HG03025 (cell line): ENCODE measurements around the gene CPB1.

Experiments
- ATAC-seq: cut with Tn5 transposase; IDR thresholded peaks from one replicate; pipeline ENCODE4 v1.9.1; 2021; ENCODE audit warnings: mild to moderate bottlenecking, moderate library complexity; ENCODE audit not compliant: unreplicated experiment, low FRiP score

Gene CPB1

DNA sequence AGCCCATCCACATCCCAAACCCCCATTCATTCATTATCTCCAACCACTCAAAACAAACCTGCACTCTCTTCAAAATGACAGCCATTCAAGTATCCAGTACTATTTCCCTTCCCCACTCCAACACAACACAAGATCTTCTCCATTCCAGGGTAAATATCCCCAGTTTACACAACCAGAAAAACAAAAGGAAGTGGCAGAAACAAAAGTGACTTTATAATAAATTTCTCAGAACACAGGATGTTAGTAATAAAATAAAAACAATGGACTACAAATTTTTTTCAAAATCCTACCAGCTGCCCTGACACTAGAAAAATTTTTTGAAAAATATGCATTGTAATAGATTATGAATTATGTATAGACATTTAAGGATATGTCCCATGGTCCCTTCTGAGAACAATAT lies 51.6 kb downstream of the CPB1 start:
- ATAC-seq: no peak

- no peak for ATAC-seq
Observed at GRCh38 chr3:148880681-148881080, 53.1 kb downstream of the CPB1 start.

DNA sequence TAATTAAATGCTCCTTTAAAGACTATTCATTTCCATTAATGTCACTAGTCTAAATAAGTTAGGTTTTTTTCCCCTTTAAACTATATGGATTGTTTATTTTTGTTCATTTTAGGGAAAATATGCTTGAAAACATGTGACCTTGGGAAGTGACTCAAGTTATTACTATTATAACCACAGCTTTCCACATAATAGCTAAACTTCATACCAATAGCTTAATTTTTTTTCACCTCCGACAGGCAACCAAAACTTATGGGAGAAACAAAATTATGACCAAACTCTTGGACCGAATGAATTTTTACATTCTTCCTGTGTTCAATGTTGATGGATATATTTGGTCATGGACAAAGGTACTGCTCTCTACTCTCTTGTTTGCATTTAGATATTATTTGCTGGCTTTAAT lies 53.7 kb downstream of the CPB1 start:
- no peak for ATAC-seq

DNA sequence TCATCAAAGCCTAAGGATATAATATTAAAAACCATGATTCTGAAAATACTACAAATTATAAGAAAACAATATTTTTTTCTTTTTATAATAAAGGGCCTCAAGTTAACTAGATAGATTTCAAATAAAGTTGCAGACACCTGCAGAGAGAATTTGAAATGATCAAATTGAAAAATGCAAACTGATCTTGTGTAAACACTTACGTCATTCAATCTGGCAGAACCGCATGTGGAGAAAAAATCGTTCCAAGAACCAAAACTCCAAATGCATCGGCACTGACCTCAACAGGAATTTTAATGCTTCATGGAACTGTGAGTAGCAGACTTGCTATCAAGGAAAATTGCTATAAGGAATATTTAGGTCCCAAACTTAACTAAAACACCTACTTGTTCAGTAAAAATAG lies 54.7 kb downstream of the CPB1 start:
- ATAC-seq: no peak

DNA sequence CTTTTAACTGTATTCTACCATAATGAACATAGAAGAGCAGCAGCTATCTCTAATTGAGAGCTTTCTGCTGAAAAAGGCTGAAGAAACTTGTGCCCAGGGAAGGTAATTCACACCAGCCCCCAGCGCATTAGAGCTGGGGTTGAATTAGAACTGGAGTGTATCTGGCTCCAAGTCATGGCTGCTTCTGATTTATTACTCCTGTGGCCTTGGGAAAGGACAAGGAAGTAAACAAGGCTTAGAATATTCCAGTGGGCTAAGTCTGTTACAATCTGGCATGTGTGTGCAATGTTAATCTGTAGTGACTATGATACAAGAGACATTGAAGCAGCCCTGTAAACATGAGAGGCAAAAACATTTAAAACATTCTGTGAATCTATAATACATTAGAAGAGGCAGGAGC lies 55.6 kb downstream of the CPB1 start:
- ATAC-seq: no peak

DNA sequence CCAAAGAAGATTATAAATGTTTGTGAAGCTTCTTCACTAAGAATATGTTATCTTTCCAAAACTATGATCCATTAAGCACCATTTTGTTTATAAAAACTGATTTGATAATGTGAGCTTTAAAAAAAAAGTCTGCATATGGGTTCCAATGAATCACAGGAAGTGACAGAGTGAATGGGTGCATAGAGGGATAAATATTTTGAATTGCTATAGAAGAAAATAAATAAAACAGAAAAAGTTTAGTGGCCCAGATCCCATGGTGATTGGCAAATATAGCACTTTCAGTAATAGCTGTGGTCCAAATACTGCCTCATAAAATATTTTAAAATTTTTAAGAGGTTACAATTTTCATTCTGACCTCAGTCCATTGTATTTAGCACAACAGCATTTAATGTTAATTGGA lies 56.6 kb downstream of the CPB1 start:
- no peak for ATAC-seq

GRCh38 chr3:148889828-148890227 lies 62.2 kb downstream of the CPB1 start:
- no peak for ATAC-seq

DNA sequence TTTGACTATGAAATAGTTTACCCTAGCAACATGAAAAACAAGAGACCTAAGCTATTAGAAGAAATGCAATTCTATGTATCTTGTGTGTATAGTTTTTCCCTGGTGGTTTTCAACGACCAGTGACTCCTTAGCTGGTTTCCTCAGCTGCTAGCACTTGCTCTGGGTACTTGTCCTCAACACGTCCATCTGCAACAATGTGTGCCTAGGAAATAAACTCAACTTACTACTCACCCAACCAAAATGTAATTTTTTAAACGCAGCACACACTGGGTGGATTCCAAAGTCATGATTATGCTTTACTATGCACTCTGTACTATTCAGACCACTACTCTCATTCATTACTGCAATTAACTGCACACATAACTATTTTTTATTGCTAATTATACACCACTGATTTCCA lies 68.5 kb downstream of the CPB1 start:
- ATAC-seq: no peak

DNA sequence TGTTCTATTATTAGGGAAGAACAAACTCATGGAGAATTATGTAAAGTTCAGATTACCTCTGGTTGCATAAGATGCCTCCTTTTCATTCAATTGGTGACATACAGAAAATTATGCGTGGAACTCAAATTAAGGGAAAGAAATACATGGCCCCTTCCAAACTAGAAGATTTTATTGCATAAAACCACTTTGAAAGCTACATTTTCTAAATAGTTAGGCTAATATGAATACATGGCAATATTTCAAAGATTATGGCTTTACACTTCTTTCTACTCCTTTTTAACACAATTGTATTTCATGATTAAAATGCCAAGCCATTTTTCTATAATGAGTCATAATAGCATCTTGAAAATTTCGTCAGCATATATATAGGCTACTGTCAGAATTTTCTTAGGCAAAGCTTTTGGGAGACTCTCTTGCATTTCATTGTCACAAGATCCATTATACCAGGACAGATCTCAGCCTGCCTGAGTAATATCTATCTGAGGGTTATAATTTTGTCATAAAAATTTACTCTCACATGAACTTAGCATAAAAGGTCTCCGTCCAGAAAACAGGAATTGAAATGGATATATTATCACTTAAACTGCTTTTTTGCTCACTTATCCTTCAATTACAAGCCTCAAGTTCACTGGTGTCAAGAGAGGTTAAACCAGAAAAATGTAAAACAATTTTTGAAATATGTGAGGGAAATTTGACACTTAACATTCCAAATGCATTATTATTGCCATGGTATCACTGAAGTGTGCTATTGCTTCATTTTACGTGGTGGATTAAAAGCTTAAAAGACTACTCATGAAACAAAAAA lies 74.6 kb downstream of the CPB1 start:
- ATAC-seq: no peak

- ATAC-seq: no peak
Observed at GRCh38 chr3:148903022-148903442, 75.4 kb downstream of the CPB1 start.

GRCh38 chr3:148903941-148904340 lies 76.3 kb downstream of the CPB1 start:
- no peak for ATAC-seq

- ATAC-seq: no peak
Observed at GRCh38 chr3:148906667-148907066, 79.1 kb downstream of the CPB1 start.
